Sigmoid colon (tissue), 7 donors: ENCODE measurements around the gene C17orf113. TPM values are rescaled to one million over a fixed set of nuclear protein-coding genes. Genes with fewer than 3 reads are reported as not detected.

Source experiments
- DNase-seq: peaks from one replicate; pipeline ENCODE4 v3.0.0-alpha.2; 2019
- H3K27ac ChIP-seq, 4 donors: fragments of 200-600 bp; sonication (generic); one replicate each; pipeline ENCODE4 v1.5.1; 2016 to 2019; ENCODE audit warnings: mild to moderate bottlenecking in 1 of 4
- H3K27me3 ChIP-seq, 3 donors: fragments of 200-600 bp; sonication (generic); one replicate each; pipeline ENCODE4 v1.5.1; 2019; ENCODE audit warnings: mild to moderate bottlenecking in 1 of 3
- H3K36me3 ChIP-seq, 4 donors: fragments of 200-600 bp; sonication (generic); one replicate each; pipeline ENCODE4 v1.5.1; 2016 to 2019
- H3K4me1 ChIP-seq, 4 donors: fragments of 200-600 bp; sonication (generic); one replicate each; pipeline ENCODE4 v1.5.1; 2017 to 2019
- H3K4me3 ChIP-seq, 4 donors: fragments of 200-600 bp; sonication (generic); one replicate each; pipeline ENCODE4 v1.5.1; 2017 to 2019; ENCODE audit warnings: mild to moderate bottlenecking in 2 of 4, moderate library complexity in 1 of 4
- H3K9me3 ChIP-seq, 4 donors: fragments of 200-600 bp in 3 of 4; sonication (generic) in 3 of 4; one replicate each; pipeline versions ENCODE4 v1.5.1 to v1.6.1; 2013 to 2019
- EP300 ChIP-seq, 4 donors: sonication (generic); formaldehyde crosslinking; IDR thresholded peaks; one replicate each; pipeline ENCODE4 v1.6.1; 2017; ENCODE audit warnings: antibody characterized with exemption in 4 of 4
- POLR2A ChIP-seq, 2 donors: fragments of 450-650 bp; IDR thresholded peaks; one replicate each; pipeline ENCODE4 v1.6.1; 2016; ENCODE audit warnings: antibody characterized with exemption in 2 of 2, mild to moderate bottlenecking in 2 of 2, moderate library complexity in 2 of 2
- POLR2AphosphoS5 ChIP-seq, 4 donors: sonication (generic); formaldehyde crosslinking; IDR thresholded peaks; one replicate each; pipeline ENCODE4 v1.6.1; 2017; ENCODE audit warnings: antibody characterized with exemption in 4 of 4
- WGBS, 2 donors: extraction: QIAGEN DNeasy Blood & Tissue Kit; methylation state at CpG; one replicate each; pipeline ENCODE4 v1.1.7; 2013; 5-methylcytosine and 5-hydroxymethylcytosine counted together
- intact Hi-C: fragments of 100-400 bp; cut with DNase I; formaldehyde crosslinking; loops from one replicate; pipeline ENCODE4 v1.15.1; 2023
- polyA plus RNA-seq, 3 donors: library from polyadenylated mRNA; stranded (reverse); fragments of 200-250 nt; gene quantifications; one replicate each; pipeline ENCODE4 v1.2.3, GENCODE V29; 2013
- total RNA-seq, 4 donors: library from RNA; depleted of rRNA; stranded (reverse); fragments of >200 nt; gene quantifications; one replicate each; pipeline ENCODE4 v1.1.0, GENCODE V29; 2016
- TF ChIP-seq, protein P1 (sequence below), 4 experiments: fragments of 450-650 bp in 3 of 4; fragments of 200-600 bp in 1 of 4; IDR thresholded peaks; one replicate each; pipeline ENCODE4 v1.5.1; 2016 to 2019; ENCODE audit warnings: antibody characterized with exemption in 4 of 4, mild to moderate bottlenecking in 3 of 4, moderate library complexity in 2 of 4
- donor health status: healthy with polysubstance abuse.
- donor health status: Bipolar disorder and iron deficiency.
- donor health status: healthy.

C17orf113 gene
- total and polyA plus RNA-seq, 7 donors, result 0.23 to 0.71 (median 0.49) TPM

DNA sequence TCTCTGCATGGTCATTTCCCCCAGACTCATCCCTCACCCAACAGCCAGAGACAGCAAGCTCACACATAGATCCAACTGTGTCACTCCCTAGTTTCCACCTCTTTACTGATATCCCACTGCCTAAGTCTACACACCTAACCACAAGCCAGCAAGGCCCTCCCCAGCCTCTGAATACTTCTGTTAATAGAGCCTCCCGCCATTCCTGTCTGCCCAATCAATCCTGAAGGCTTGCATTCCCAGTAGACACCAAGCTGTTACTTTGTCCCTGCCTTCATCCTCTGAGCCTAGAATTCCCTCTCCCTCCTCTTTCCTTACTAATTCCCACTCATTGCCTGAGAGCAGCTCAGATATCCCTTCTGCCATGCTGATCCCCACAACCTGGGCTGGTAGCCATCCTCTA lies 4.7 kb downstream of the C17orf113 start:
- WGBS, 2 donors, result 89 to 96% methylated on average over 1 of the region's 1 CpG
- no peak overlapping the region for H3K27ac ChIP-seq
- peaks cover 0 to 12% (median 6%) of the 10 kb centered on the region in 4 donors for H3K4me1 ChIP-seq
- H3K27me3 ChIP-seq, result peaks cover 0 to under 1% (median 0%) of the 10 kb centered on the region in 3 donors
- intact Hi-C loops, result no loop called here
- H3K9me3 ChIP-seq, result no peaks in the 10 kb centered on the region
- TF ChIP-seq EP300 (IDR thresholded peaks at IDR 0.05) (no peak), POLR2A (IDR thresholded peaks at IDR 0.05) (no peak), POLR2AphosphoS5 (IDR thresholded peaks at IDR 0.05) (no peak)
- TF ChIP-seq, protein P1, sequence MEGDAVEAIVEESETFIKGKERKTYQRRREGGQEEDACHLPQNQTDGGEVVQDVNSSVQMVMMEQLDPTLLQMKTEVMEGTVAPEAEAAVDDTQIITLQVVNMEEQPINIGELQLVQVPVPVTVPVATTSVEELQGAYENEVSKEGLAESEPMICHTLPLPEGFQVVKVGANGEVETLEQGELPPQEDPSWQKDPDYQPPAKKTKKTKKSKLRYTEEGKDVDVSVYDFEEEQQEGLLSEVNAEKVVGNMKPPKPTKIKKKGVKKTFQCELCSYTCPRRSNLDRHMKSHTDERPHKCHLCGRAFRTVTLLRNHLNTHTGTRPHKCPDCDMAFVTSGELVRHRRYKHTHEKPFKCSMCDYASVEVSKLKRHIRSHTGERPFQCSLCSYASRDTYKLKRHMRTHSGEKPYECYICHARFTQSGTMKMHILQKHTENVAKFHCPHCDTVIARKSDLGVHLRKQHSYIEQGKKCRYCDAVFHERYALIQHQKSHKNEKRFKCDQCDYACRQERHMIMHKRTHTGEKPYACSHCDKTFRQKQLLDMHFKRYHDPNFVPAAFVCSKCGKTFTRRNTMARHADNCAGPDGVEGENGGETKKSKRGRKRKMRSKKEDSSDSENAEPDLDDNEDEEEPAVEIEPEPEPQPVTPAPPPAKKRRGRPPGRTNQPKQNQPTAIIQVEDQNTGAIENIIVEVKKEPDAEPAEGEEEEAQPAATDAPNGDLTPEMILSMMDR (IDR thresholded peaks at IDR 0.05), result no peak
- no peaks in the 10 kb centered on the region for H3K36me3 ChIP-seq
- DNase-seq, result no peak
- no peak overlapping the region for H3K4me3 ChIP-seq

DNA sequence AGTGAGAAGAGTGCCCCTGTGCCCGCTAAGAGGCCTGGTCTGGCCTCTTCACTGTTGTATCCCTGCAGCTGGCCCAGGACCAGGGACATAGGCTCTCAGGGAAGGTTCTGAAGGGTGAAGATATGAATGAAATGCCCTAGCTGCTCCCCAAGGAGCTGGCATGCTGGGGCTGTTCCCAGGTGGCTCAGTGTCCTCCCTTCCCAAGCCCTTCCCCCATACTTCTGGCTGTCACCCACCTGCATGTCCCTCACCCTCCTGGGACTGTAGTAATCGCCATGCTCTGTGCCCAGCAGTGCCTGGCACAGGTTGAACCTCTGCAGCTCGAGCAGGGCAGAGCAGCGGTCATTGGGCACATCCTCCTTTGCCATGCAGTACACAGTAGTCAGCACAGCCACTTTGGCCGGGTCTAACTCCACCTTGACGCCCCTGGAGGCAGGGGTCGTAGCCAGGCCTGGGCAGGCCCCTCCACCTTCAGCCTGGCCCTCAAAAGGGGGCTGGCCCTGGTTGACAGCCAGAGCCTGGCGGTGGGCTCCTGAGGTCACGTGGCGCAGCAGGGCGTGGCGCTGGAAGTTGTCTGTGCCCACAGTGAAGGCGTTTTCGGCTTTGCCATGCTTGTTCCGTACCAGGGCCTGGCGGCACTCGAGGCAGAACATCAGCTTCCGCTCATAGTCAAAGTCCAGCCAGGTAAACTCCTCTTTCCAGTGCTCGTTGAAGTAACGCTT lies 7.6 kb downstream of the C17orf113 start:
- Histone ChIP-seq H3K9me3 (no peaks in the 10 kb centered on the region), H3K27me3 (peaks cover 7 to 14% (median 10%) of the 10 kb centered on the region in 3 donors), H3K36me3 (no peaks in the 10 kb centered on the region), H3K4me3 (no peak overlapping the region), H3K4me1 (peaks cover 0 to 9% (median 3%) of the 10 kb centered on the region in 4 donors), H3K27ac (no peak overlapping the region)
- TF ChIP-seq, protein P1 (IDR thresholded peaks at IDR 0.05), result no peak
- no peak for TF ChIP-seq POLR2AphosphoS5 (IDR thresholded peaks at IDR 0.05)
- TF ChIP-seq POLR2A (IDR thresholded peaks at IDR 0.05), result no peak
- no peak for TF ChIP-seq EP300 (IDR thresholded peaks at IDR 0.05)
- WGBS, 2 donors, result 90 to 95% methylated on average over 20 of the region's 20 CpGs
- no peak for DNase-seq
- intact Hi-C loops, result no loop called here

DNA sequence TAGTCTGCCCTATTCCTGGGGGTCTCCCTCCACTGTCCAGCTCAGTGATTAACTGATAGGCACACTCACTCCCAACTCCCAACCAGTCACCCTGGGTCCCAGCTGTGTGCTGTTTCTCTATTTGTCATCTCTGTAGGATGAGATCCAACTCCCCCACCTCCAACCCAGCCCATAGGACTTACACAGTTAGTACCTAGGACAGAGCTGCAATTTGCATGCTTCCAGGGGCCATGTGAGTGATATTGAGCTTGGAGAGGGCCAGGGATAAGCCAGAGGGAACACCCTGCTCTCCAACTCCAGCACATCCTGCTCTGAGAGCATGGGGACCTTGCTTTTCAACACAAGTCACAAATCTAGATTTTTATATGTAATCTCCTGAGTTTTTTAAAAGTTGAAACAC lies 8.8 kb downstream of the C17orf113 start:
- TF ChIP-seq EP300 (IDR thresholded peaks at IDR 0.05) (no peak), POLR2AphosphoS5 (IDR thresholded peaks at IDR 0.05) (no peak), POLR2A (IDR thresholded peaks at IDR 0.05) (no peak)
- TF ChIP-seq, protein P1 (IDR thresholded peaks at IDR 0.05), result no peak
- H3K36me3 ChIP-seq, result no peaks in the 10 kb centered on the region
- peaks cover 0 to 9% (median 3%) of the 10 kb centered on the region in 4 donors for H3K4me1 ChIP-seq
- DNase-seq, result no peak
- peaks cover 7 to 26% (median 17%) of the 10 kb centered on the region in 3 donors for H3K27me3 ChIP-seq
- intact Hi-C loops, result no loop called here
- H3K9me3 ChIP-seq, result no peaks in the 10 kb centered on the region
- H3K4me3 ChIP-seq, result no peak overlapping the region
- no peak overlapping the region for H3K27ac ChIP-seq

DNA sequence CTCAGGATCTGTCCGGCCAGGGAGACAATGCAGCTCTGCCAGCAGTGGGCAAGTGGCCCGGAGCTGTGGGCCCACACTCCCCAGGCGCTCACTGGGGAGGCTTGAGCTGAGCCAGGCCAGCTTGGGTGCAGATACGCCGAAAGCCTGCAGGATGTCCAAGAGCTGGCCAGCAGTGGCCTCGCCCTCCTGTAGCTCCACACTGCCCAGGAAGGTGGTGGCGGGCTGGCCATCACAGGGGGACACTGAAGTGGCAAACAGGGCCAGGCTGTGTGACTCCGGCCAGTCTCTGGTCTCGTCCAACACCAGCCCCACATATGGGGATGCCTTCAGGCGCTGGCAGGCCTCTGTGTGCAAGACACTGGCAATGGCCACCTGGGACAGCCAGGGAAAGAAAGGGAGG lies 9.6 kb downstream of the C17orf113 start:
- WGBS, 2 donors, result 94 to 96% methylated on average over 10 of the region's 10 CpGs
- DNase-seq, result no peak
- Histone ChIP-seq H3K27me3 (peaks cover 7 to 31% (median 19%) of the 10 kb centered on the region in 3 donors), H3K27ac (no peak overlapping the region), H3K9me3 (no peaks in the 10 kb centered on the region), H3K4me1 (peaks cover 0 to 9% (median 3%) of the 10 kb centered on the region in 4 donors), H3K4me3 (no peak overlapping the region), H3K36me3 (no peaks in the 10 kb centered on the region)
- TF ChIP-seq POLR2A (IDR thresholded peaks at IDR 0.05) (no peak), EP300 (IDR thresholded peaks at IDR 0.05) (no peak), POLR2AphosphoS5 (IDR thresholded peaks at IDR 0.05) (no peak)
- TF ChIP-seq, protein P1 (IDR thresholded peaks at IDR 0.05), result no peak
- intact Hi-C loops, result no loop called here
